ENCODE data around the gene CA12.

Gene CA12

GRCh38 chr15:63401714-63402497 lies 20.3 kb upstream of the CA12 start:
- no peak for DNase-seq (ENCODE audit: low spot score)

GRCh38 chr15:63401078-63401477 lies 19.4 kb upstream of the CA12 start:
- DNase-seq (ENCODE audit: low spot score): no peak

GRCh38 chr15:63398456-63398855 lies 16.8 kb upstream of the CA12 start:
- no peak for DNase-seq (ENCODE audit: low spot score)

- no peak for DNase-seq (ENCODE audit: low spot score)
Observed at GRCh38 chr15:63396152-63396928, 14.7 kb upstream of the CA12 start.

- DNase-seq (ENCODE audit: low spot score): no peak
Observed at GRCh38 chr15:63395730-63396151, 14.1 kb upstream of the CA12 start.

- no peak for DNase-seq (ENCODE audit: low spot score)
Observed at GRCh38 chr15:63392361-63393009, 10.8 kb upstream of the CA12 start.

GRCh38 chr15:63391669-63392360 lies 10.2 kb upstream of the CA12 start:
- no peak for DNase-seq (ENCODE audit: low spot score)

- no peak for DNase-seq (ENCODE audit: low spot score)
Observed at GRCh38 chr15:63390689-63391088, 9.0 kb upstream of the CA12 start.

GRCh38 chr15:63389902-63390670 lies 8.4 kb upstream of the CA12 start:
- no peak for DNase-seq (ENCODE audit: low spot score)

- no peak for DNase-seq (ENCODE audit: low spot score)
Observed at GRCh38 chr15:63388511-63388910, 6.9 kb upstream of the CA12 start.

- no peak for DNase-seq (ENCODE audit: low spot score)
Observed at GRCh38 chr15:63387748-63388493, 6.3 kb upstream of the CA12 start.

- DNase-seq (ENCODE audit: low spot score): no peak
Observed at GRCh38 chr15:63385911-63386531, 4.4 kb upstream of the CA12 start.

- no peak for DNase-seq (ENCODE audit: low spot score)
Observed at GRCh38 chr15:63384906-63385305, 3.3 kb upstream of the CA12 start.

- no peak for DNase-seq (ENCODE audit: low spot score)
Observed at GRCh38 chr15:63382966-63383710, 1.5 kb upstream of the CA12 start.

- no peak for DNase-seq (ENCODE audit: low spot score)
Observed at GRCh38 chr15:63380808-63381282, 801 bp downstream of the CA12 start.

- DNase-seq (ENCODE audit: low spot score): no peak
Observed at GRCh38 chr15:63380151-63380807, 1.4 kb downstream of the CA12 start.

- no peak for DNase-seq (ENCODE audit: low spot score)
Observed at GRCh38 chr15:63379492-63380150, 2.0 kb downstream of the CA12 start.

- DNase-seq (ENCODE audit: low spot score): no peak
Observed at GRCh38 chr15:63378946-63379345, 2.7 kb downstream of the CA12 start.

All from hepatic stellate cell (primary cell).